K562 (cell line): Measurements from ENCODE around the gene ATXN1. TPM values are rescaled to one million over a fixed set of nuclear protein-coding genes. Genes with fewer than 3 reads are reported as not detected.
A peak's percentile ranks its signal among the peaks of the same experiment; 100 is the strongest.

Experiments
- ATAC-seq: fragments of 200-7000 bp; cut with Tn5 transposase; 3 replicates; pipeline ENCODE4 v1.9.1; 2020; ENCODE audit warnings: moderate library complexity
- BruUV-seq: library from RNA; stranded (reverse); fragments of 400-500 nt; replicated peaks from 2 replicates; lab custom pipeline; 2021; lab: Mats Ljungman, UMichigan
- CTCF ChIA-PET: fragments of 300-600 bp; formaldehyde crosslinking; extraction: SDS; loops from one replicate; lab custom pipeline; 2021; ENCODE audit warnings: low intra/inter-chr PET ratio; lab: Yijun Ruan, JAX
- POLR2A ChIA-PET: fragments of 300-600, 350-650 bp; sonication (Branson Sonifier 250); formaldehyde crosslinking; extraction: SDS; loops from one replicate; lab custom pipeline; 2021; ENCODE audit warnings: antibody characterized with exemption, inconsistent platforms; lab: Yijun Ruan, JAX
- DNase-seq, 4 experiments: peaks; one replicate each; pipeline versions ENCODE4 v3.0.0 to v3.0.0-alpha.2; 2011 to 2018; ENCODE audit warnings: low spot score in 3 of 4, mixed read lengths in 3 of 4; ENCODE audit errors: extremely low read depth in 1 of 4
- FAIRE-seq: peaks from 2 replicates; lab custom pipeline; 2011; peaks lifted over from hg19 to GRCh38; lab: Jason Lieb, UNC
- H2AFZ ChIP-seq: 2 replicates; pipeline ENCODE4 v1.6.0; 2011; ENCODE audit warnings: low read depth, low read length, control low read depth, inconsistent platforms
- H3K27ac ChIP-seq: fragments of 200-600 bp; 3 replicates; pipeline ENCODE4 v1.8.0; 2011; ENCODE audit warnings: low read depth, mild to moderate bottlenecking, control low read depth, inconsistent platforms, low read length, moderate library complexity, mixed read lengths; ENCODE audit errors: extremely low read depth
- H3K27me3 ChIP-seq, 2 experiments: fragments of 300-600 bp in 1 of 2; 2 replicates in 1 of 2; 3 replicates in 1 of 2; pipeline versions ENCODE4 v1.6.0 to v1.8.0; 2011; ENCODE audit warnings: inconsistent platforms in 2 of 2, low read length in 2 of 2, mild to moderate bottlenecking in 1 of 2, mixed read lengths in 1 of 2, moderate library complexity in 1 of 2; ENCODE audit not compliant: control insufficient read depth in 2 of 2, insufficient read depth in 2 of 2
- H3K36me3 ChIP-seq: fragments of 300-600 bp; 3 replicates; pipeline ENCODE4 v1.8.0; 2011; ENCODE audit warnings: mild to moderate bottlenecking, low read length, inconsistent platforms; ENCODE audit not compliant: control insufficient read depth, insufficient read depth
- H3K4me1 ChIP-seq, 2 experiments: fragments of 200-600 bp in 1 of 2; replicated peaks in 1 of 2; 2 replicates in 1 of 2; 3 replicates in 1 of 2; pipeline versions ENCODE4 v1.5.1 to v1.8.0; 2011; ENCODE audit warnings: inconsistent platforms in 2 of 2, low read length in 2 of 2, mild to moderate bottlenecking in 1 of 2, mixed read lengths in 1 of 2, moderate library complexity in 1 of 2; ENCODE audit not compliant: control insufficient read depth in 2 of 2, insufficient read depth in 2 of 2
- H3K4me2 ChIP-seq: 2 replicates; pipeline ENCODE4 v1.6.1; 2011; ENCODE audit warnings: low read length, control low read depth, inconsistent platforms, mixed read lengths; ENCODE audit not compliant: insufficient read depth
- H3K4me3 ChIP-seq: fragments of 200-600 bp; sonication (generic), shearing (Covaris generic); 2 replicates; pipeline ENCODE4 v1.5.1; 2016; ENCODE audit warnings: control low read depth, inconsistent platforms
- H3K79me2 ChIP-seq: fragments of 200-600 bp; 3 replicates; pipeline ENCODE4 v1.8.0; 2011; ENCODE audit warnings: low read length, inconsistent platforms; ENCODE audit not compliant: control insufficient read depth, insufficient read depth
- H3K9ac ChIP-seq, 2 experiments: 2 replicates each; pipeline versions ENCODE4 v1.6.0 to v1.6.1; 2011; ENCODE audit warnings: low read depth in 2 of 2, low read length in 2 of 2, control low read depth in 1 of 2, inconsistent platforms in 1 of 2, mild to moderate bottlenecking in 1 of 2, mixed read lengths in 1 of 2; ENCODE audit not compliant: insufficient read depth in 1 of 2
- H3K9me1 ChIP-seq: one replicate; pipeline ENCODE4 v1.6.0; 2011; ENCODE audit warnings: inconsistent platforms, mild to moderate bottlenecking, low read length, moderate library complexity; ENCODE audit not compliant: control insufficient read depth, insufficient read depth
- H3K9me3 ChIP-seq: replicated peaks from 2 replicates; pipeline ENCODE4 v1.5.1; 2011; ENCODE audit warnings: low read depth, low read length, inconsistent platforms; ENCODE audit not compliant: control insufficient read depth, insufficient read depth
- H4K20me1 ChIP-seq: replicated peaks from 2 replicates; pipeline ENCODE4 v1.6.1; 2011; ENCODE audit warnings: low read length, inconsistent platforms, mixed read lengths; ENCODE audit not compliant: control insufficient read depth, insufficient read depth
- BCLAF1 ChIP-seq, 2 experiments: fragments of 450-650 bp in 1 of 2; IDR thresholded peaks; 2 replicates each; pipeline ENCODE4 v1.6.1; 2011 to 2017; ENCODE audit warnings: low read depth in 2 of 2, antibody characterized with exemption in 1 of 2, borderline replicate concordance in 1 of 2, low read length in 1 of 2, mild to moderate bottlenecking in 1 of 2, mixed read lengths in 1 of 2; ENCODE audit not compliant: control insufficient read depth in 1 of 2
- CBFA2T3 ChIP-seq: fragments of 450-650 bp; IDR thresholded peaks from 2 replicates; pipeline ENCODE4 v1.6.1; 2017
- CREB5 ChIP-seq: fragments of 250-450 bp; sonication (Bioruptor Pico); IDR thresholded peaks from 2 replicates; pipeline ENCODE4 v1.5.0; 2020; ENCODE audit warnings: mild to moderate bottlenecking
- FOS ChIP-seq: IDR thresholded peaks from 3 replicates; pipeline ENCODE4 v1.6.1; 2011; ENCODE audit not compliant: insufficient read length; ENCODE audit errors: extremely low read depth
- GTF2E2 ChIP-seq: fragments of 200-800 bp; sonication (Bioruptor generic); IDR thresholded peaks from 2 replicates; pipeline ENCODE4 v1.6.1; 2016; ENCODE audit warnings: missing genetic modification characterization, missing compliant biosample characterization
- NCOR1 ChIP-seq: fragments of 450-650 bp; IDR thresholded peaks from 2 replicates; pipeline ENCODE4 v1.6.1; 2016; ENCODE audit warnings: mild to moderate bottlenecking, moderate library complexity
- PTTG1 ChIP-seq: fragments of 450-650 bp; IDR thresholded peaks from 2 replicates; pipeline ENCODE4 v1.6.1; 2016; ENCODE audit warnings: low read depth, mild to moderate bottlenecking, missing genetic modification characterization, missing compliant biosample characterization
- ZFPM2 ChIP-seq: fragments of 250-450 bp; sonication (Bioruptor Pico); IDR thresholded peaks from 2 replicates; pipeline ENCODE4 v1.5.1; 2022; ENCODE audit warnings: mild to moderate bottlenecking
- ZSCAN29 ChIP-seq: fragments of 450-650 bp; IDR thresholded peaks from 2 replicates; pipeline ENCODE4 v1.6.1; 2017
- WGBS: fragments of 100-300 bp; shearing (Covaris generic); methylation state at CpG from one replicate; pipeline ENCODE4 v1.1.6; 2016; ENCODE audit warnings: low coverage, mixed read lengths; ENCODE audit not compliant: insufficient coverage; ENCODE audit errors: missing lambda C conversion rate; 5-methylcytosine and 5-hydroxymethylcytosine counted together
- in situ Hi-C: fragments of 300-500 bp; cut with MboI; formaldehyde crosslinking; loops from 4 replicates; pipeline ENCODE4 v1.15.0; 2018; ENCODE audit warnings: inconsistent platforms, mixed read lengths
- intact Hi-C: fragments of 100-400 bp; cut with micrococcal nuclease; formaldehyde crosslinking; loops from 2 replicates; pipeline ENCODE4 v1.14.2; 2022
- polyA plus RNA-seq, 8 experiments: library from polyadenylated mRNA; depleted of rRNA in 4 of 8; stranded (reverse) in 5 of 8; unstranded in 3 of 8; fragments of >200 nt; fragmentation: Nextera tagmentation in 2 of 8; fragmentation: Illumina TruSeq in 1 of 8; extraction: Ambion mirVana in 2 of 8; extraction: Trizol in 1 of 8; gene quantifications; 2 replicates each; pipeline versions ENCODE4 v1.2.1 to v1.2.3, GENCODE V29; 2011 to 2014; ENCODE audit warnings: inconsistent platforms in 1 of 8, missing spikeins in 1 of 8
- total RNA-seq, 7 experiments: library from RNA; depleted of rRNA in 6 of 7; stranded (reverse); fragments of >200 nt in 6 of 7; fragmentation: Illumina TruSeq in 2 of 7; extraction: Trizol in 2 of 7; gene quantifications; 2 replicates each; pipeline versions ENCODE4 v1.2.1 to v1.2.3, GENCODE V29; 2011 to 2021; ENCODE audit warnings: low replicate concordance in 1 of 7

The ATXN1 gene
- total and polyA plus RNA-seq, 9 of the 15 experiments (the other 6 are each of a cell fraction or from before 2014, with no cell fraction given), result under 0.01 to 1.2 (median 0.58) TPM

- TF ChIP-seq CREB5 (CRISPR knock-in tag) (no peak), ZSCAN29 (no peak), FOS (no peak)
These were observed 345.6 kb downstream of the ATXN1 start (continued) for GRCh38 chr6:16415677-16416076.

GRCh38 chr6:16414205-16414604 is 347.1 kb downstream of the ATXN1 start:
- no peaks in the 10 kb centered on the region for H3K79me2 ChIP-seq
- ATAC-seq, result no peak
- H3K36me3 ChIP-seq, result no peaks in the 10 kb centered on the region
- no peak overlapping the region for H2AFZ ChIP-seq
- no peak for FAIRE-seq
- no peak overlapping the region for H3K4me3 ChIP-seq
- no peak overlapping the region for H3K4me2 ChIP-seq
- intact Hi-C loops, result no loop called here
- ChIA-PET CTCF (no interaction called here), POLR2A (interaction anchor here (1.4 to 2.0 kb wide), 2 partner anchors 11 to 25 kb away, joined by 4 to 5 read pairs; no protein-coding TSS in a partner anchor)
- H3K4me1 ChIP-seq, result no peaks in the 10 kb centered on the region; a peak in 1 of 5 replicates
- TF ChIP-seq GTF2E2 (tag) (no peak), ZFPM2 (CRISPR knock-in tag) (no peak), NCOR1 (0 out of 2 replicates have a peak, but pooled peaks have one; percentile 27), CBFA2T3 (peak; percentile 11; the same call in 1 of the 2 replicates), PTTG1 (tag) (no peak), BCLAF1 (IDR thresholded peaks at IDR 0.05; ENCODE audit: borderline replicate concordance in 1 of 2, control insufficient read depth in 1 of 2, low read depth in 2 of 2, low read length in 1 of 2) (no peak)
- peaks cover 12 to 18% of the 10 kb centered on the region in 2 experiments; a peak in 3 of 5 replicates for H3K27me3 ChIP-seq
- no TSS peak for BruUV-seq
- no peak overlapping the region for H3K27ac ChIP-seq
- H3K9me3 ChIP-seq, result no peaks in the 10 kb centered on the region
- H3K9me1 ChIP-seq, result no peaks in the 10 kb centered on the region
- DNase-seq, result no peak
- no peak overlapping the region for H3K9ac ChIP-seq
- WGBS, result 3% methylated on average over 5 of the region's 5 CpGs
- in situ Hi-C loops, result no loop called here
- 0 out of 2 replicates have a peak, but pooled peaks cover 4% of the 10 kb centered on the region for H4K20me1 ChIP-seq
